WTC11 (cell line): ENCODE data around the gene LATS2. TPM values are rescaled to one million over a fixed set of nuclear protein-coding genes. Genes with fewer than 3 reads are reported as not detected.

Source experiments
- ATAC-seq: fragments of 200-7000 bp; cut with Tn5 transposase; 2 replicates; pipeline ENCODE4 v1.10.0; 2021; ENCODE audit warnings: mild to moderate bottlenecking, moderate library complexity
- CTCF ChIA-PET: fragments of 300-600 bp; sonication (Branson Sonifier 250); formaldehyde crosslinking; loops from one replicate; lab custom pipeline; 2021; ENCODE audit warnings: antibody characterized with exemption; lab: Charles Lee
- POLR2A ChIA-PET: fragments of 350-600 bp; sonication (Branson Sonifier 250); formaldehyde crosslinking; loops from one replicate; lab custom pipeline; 2021; ENCODE audit warnings: antibody characterized with exemption; lab: Charles Lee
- DNase-seq: peaks from one replicate; pipeline ENCODE4 v3.0.0; 2021; ENCODE audit warnings: low spot score
- H3K27ac Mint-ChIP-seq: 2 replicates; pipeline ENCODE4 v1.8.0; 2021; ENCODE audit warnings: mixed read lengths
- H3K27me3 Mint-ChIP-seq: 2 replicates; pipeline ENCODE4 v1.8.0; 2021; ENCODE audit warnings: low read depth, mild to moderate bottlenecking, moderate library complexity, mixed read lengths
- H3K36me3 Mint-ChIP-seq: 2 replicates; pipeline ENCODE4 v1.8.0; 2021; ENCODE audit warnings: mixed read lengths
- H3K4me1 Mint-ChIP-seq: 2 replicates; pipeline ENCODE4 v1.8.0; 2022; ENCODE audit warnings: mixed read lengths
- H3K4me3 Mint-ChIP-seq: 2 replicates; pipeline ENCODE4 v1.8.0; 2021; ENCODE audit warnings: mild to moderate bottlenecking, moderate library complexity, mixed read lengths
- H3K9me3 Mint-ChIP-seq: 2 replicates; pipeline ENCODE4 v1.8.0; 2021; ENCODE audit warnings: mixed read lengths
- ARID4B ChIP-seq: sonication (generic); formaldehyde crosslinking; IDR thresholded peaks from 2 replicates; pipeline ENCODE4 v1.8.0; 2023; ENCODE audit warnings: missing genetic modification reagents, mild to moderate bottlenecking, borderline replicate concordance
- CREB1 ChIP-seq: sonication (generic); formaldehyde crosslinking; IDR thresholded peaks from 2 replicates; pipeline ENCODE4 v1.8.0; 2023; ENCODE audit warnings: mild to moderate bottlenecking, missing genetic modification reagents
- CTCF ChIP-seq: fragments of 200-600 bp; IDR thresholded peaks from 2 replicates; pipeline ENCODE4 v1.8.0; 2022; ENCODE audit warnings: antibody characterized with exemption
- E2F5 ChIP-seq: sonication (generic); formaldehyde crosslinking; IDR thresholded peaks from 2 replicates; pipeline ENCODE4 v1.8.1; 2022; ENCODE audit warnings: mild to moderate bottlenecking, moderate library complexity, missing genetic modification reagents
- ERG ChIP-seq: fragments of 250-450 bp; sonication (Bioruptor Pico); IDR thresholded peaks from 2 replicates; pipeline ENCODE4 v1.8.0; 2021; ENCODE audit warnings: mild to moderate bottlenecking
- FOXP1 ChIP-seq: sonication (generic); formaldehyde crosslinking; IDR thresholded peaks from 2 replicates; pipeline ENCODE4 v1.8.0; 2022; ENCODE audit warnings: missing genetic modification reagents, mild to moderate bottlenecking, moderate library complexity, borderline replicate concordance
- GRHL2 ChIP-seq: fragments of 250-450 bp; sonication (Bioruptor Pico); IDR thresholded peaks from 2 replicates; pipeline ENCODE4 v1.8.0; 2022; ENCODE audit warnings: mild to moderate bottlenecking, moderate library complexity; ENCODE audit not compliant: insufficient replicate concordance, severe bottlenecking
- MLX ChIP-seq: sonication (generic); formaldehyde crosslinking; IDR thresholded peaks from 2 replicates; pipeline ENCODE4 v1.8.1; 2023; ENCODE audit warnings: mild to moderate bottlenecking, missing genetic modification reagents, moderate library complexity
- MYBL2 ChIP-seq: sonication (generic); formaldehyde crosslinking; IDR thresholded peaks from 2 replicates; pipeline ENCODE4 v1.8.1; 2023; ENCODE audit warnings: mild to moderate bottlenecking, moderate library complexity, missing genetic modification reagents
- NFYB ChIP-seq: sonication (generic); formaldehyde crosslinking; conservative IDR thresholded peaks from 2 replicates; pipeline ENCODE4 v1.8.0; 2022; ENCODE audit warnings: low read depth, missing genetic modification reagents
- PRDM15 ChIP-seq: sonication (generic); formaldehyde crosslinking; IDR thresholded peaks from 2 replicates; pipeline ENCODE4 v1.8.0; 2022; ENCODE audit warnings: missing genetic modification reagents
- TEAD4 ChIP-seq: sonication (generic); formaldehyde crosslinking; IDR thresholded peaks from 2 replicates; pipeline ENCODE4 v1.8.0; 2022; ENCODE audit warnings: mild to moderate bottlenecking, missing genetic modification reagents
- ZMAT4 ChIP-seq: fragments of 250-450 bp; sonication (Bioruptor Pico); IDR thresholded peaks from 2 replicates; pipeline ENCODE4 v1.9.0; 2021; ENCODE audit warnings: mild to moderate bottlenecking
- ZNF281 ChIP-seq: sonication (generic); formaldehyde crosslinking; IDR thresholded peaks from 2 replicates; pipeline ENCODE4 v1.8.0; 2023; ENCODE audit warnings: mild to moderate bottlenecking, missing genetic modification reagents
- ZNF317 ChIP-seq: sonication (generic); formaldehyde crosslinking; IDR thresholded peaks from 2 replicates; pipeline ENCODE4 v1.8.1; 2023; ENCODE audit warnings: low read depth, mild to moderate bottlenecking, moderate library complexity, missing genetic modification reagents, borderline replicate concordance
- ZNF416 ChIP-seq: fragments of 250-450 bp; sonication (Bioruptor Pico); IDR thresholded peaks from 2 replicates; pipeline ENCODE4 v1.9.0; 2021; ENCODE audit warnings: mild to moderate bottlenecking, inconsistent platforms
- total RNA-seq: library from RNA; stranded (reverse); gene quantifications from 3 replicates; pipeline ENCODE4 v1.2.3, GENCODE V29; 2021

LATS2 gene
- total RNA-seq, 1 experiment from 2014 or later: 28.9 TPM

GRCh38 chr13:21046203-21046602, 15.2 kb downstream of the LATS2 start (continued):
- TF ChIP-seq ARID4B (CRISPR knock-in tag): no peak
- TF ChIP-seq ZNF281 (CRISPR knock-in tag): no peak
- TF ChIP-seq ERG (CRISPR knock-in tag): no peak
- TF ChIP-seq GRHL2: no peak
- TF ChIP-seq MYBL2 (CRISPR knock-in tag): no peak
- no peak for TF ChIP-seq TEAD4 (CRISPR knock-in tag)

- no peak for TF ChIP-seq ZNF416 (CRISPR knock-in tag)
- no peak for TF ChIP-seq PRDM15 (CRISPR knock-in tag)
- TF ChIP-seq ZNF317 (CRISPR knock-in tag): no peak
- no peak for TF ChIP-seq MLX (CRISPR knock-in tag)
- no peak for TF ChIP-seq FOXP1 (CRISPR knock-in tag)
- TF ChIP-seq E2F5 (CRISPR knock-in tag): no peak
- no peak for TF ChIP-seq NFYB (CRISPR knock-in tag)
- no peak for TF ChIP-seq ZMAT4 (CRISPR knock-in tag)
- TF ChIP-seq CTCF: no peak
- TF ChIP-seq CREB1 (CRISPR knock-in tag): no peak
- TF ChIP-seq, all 79 proteins: peak for 0
- ATAC-seq (no peak), DNase-seq (no peak)
- POLR2A ChIA-PET: no interaction called here
- H3K27me3 Mint-ChIP-seq: no peaks in the 10 kb centered on the region
- no peak overlapping the region for H3K4me3 Mint-ChIP-seq
- H3K9me3 Mint-ChIP-seq: no peaks in the 10 kb centered on the region
- peak overlapping the region; percentile 83 for H3K27ac Mint-ChIP-seq
- H3K36me3 Mint-ChIP-seq: peaks cover 35% of the 10 kb centered on the region
- H3K4me1 Mint-ChIP-seq: peaks cover 38% of the 10 kb centered on the region
- CTCF ChIA-PET: interaction anchor here (0.7 kb wide), 1 partner anchor 433 kb away, joined by 3 read pairs; no protein-coding TSS in a partner anchor
Observed at GRCh38 chr13:21045100-21045499, 16.3 kb downstream of the LATS2 start.
